Cardiac muscle cell (in vitro differentiated cells and primary cell): ENCODE measurements around the gene NR2C2. TPM values are rescaled to one million over a fixed set of nuclear protein-coding genes. Genes with fewer than 3 reads are reported as not detected.
"Not testable (repeated sequence)": the region's sequence is repeated elsewhere in the genome, so short reads cannot be mapped to it uniquely, and the experiment has no call there.

Source experiments
- DNase-seq, 2 donors: peaks; one replicate each; pipeline versions ENCODE4 v3.0.0 to v3.0.0-alpha.2; 2010 to 2017; ENCODE audit warnings: low read depth in 1 of 2, low spot score in 1 of 2
- H3K27ac ChIP-seq: fragments of 200-600 bp; sonication (generic); 2 replicates; pipeline ENCODE4 v1.5.1; 2016
- H3K27me3 ChIP-seq: fragments of 200-600 bp; sonication (generic); 2 replicates; pipeline ENCODE4 v1.6.0; 2016; ENCODE audit warnings: control low read depth
- H3K36me3 ChIP-seq: fragments of 200-600 bp; sonication (generic); 2 replicates; pipeline ENCODE4 v1.5.1; 2016; ENCODE audit warnings: control low read depth
- H3K4me1 ChIP-seq: fragments of 200-600 bp; sonication (generic); 2 replicates; pipeline ENCODE4 v1.8.1; 2017; ENCODE audit warnings: low read depth, mild to moderate bottlenecking, mixed run types
- H3K4me3 ChIP-seq: fragments of 200-600 bp; sonication (generic); 2 replicates; pipeline ENCODE4 v1.5.1; 2016; ENCODE audit warnings: mild to moderate bottlenecking
- H3K9me3 ChIP-seq: fragments of 200-600 bp; sonication (generic); 2 replicates; pipeline ENCODE4 v1.5.1; 2017; ENCODE audit warnings: low read depth, mild to moderate bottlenecking, control low read depth
- polyA plus RNA-seq: library from polyadenylated mRNA; unstranded; fragments of >200 nt; fragmentation: Nextera tagmentation; extraction: Ambion mirVana; gene quantifications from 2 replicates; pipeline ENCODE4 v1.2.1, GENCODE V29; 2016
- total RNA-seq: library from RNA; depleted of rRNA; stranded (reverse); fragments of >200 nt; gene quantifications from 2 replicates; pipeline ENCODE4 v1.2.3, GENCODE V29; 2016
- TF ChIP-seq, protein P1 (sequence below): IDR thresholded peaks from 2 replicates; pipeline ENCODE4 v1.5.1; 2012; ENCODE audit warnings: low read depth, mild to moderate bottlenecking, low read length

The NR2C2 gene
- total RNA-seq (19.9 and 26.5 TPM in 2 replicates), polyA plus RNA-seq (16.2 and 29.6 TPM in 2 replicates)

- H3K36me3 ChIP-seq: peaks cover 14% of the 10 kb centered on the region
- peak within 1 kb of the TSS; percentile 53 for H3K4me3 ChIP-seq
- TF ChIP-seq, protein P1, sequence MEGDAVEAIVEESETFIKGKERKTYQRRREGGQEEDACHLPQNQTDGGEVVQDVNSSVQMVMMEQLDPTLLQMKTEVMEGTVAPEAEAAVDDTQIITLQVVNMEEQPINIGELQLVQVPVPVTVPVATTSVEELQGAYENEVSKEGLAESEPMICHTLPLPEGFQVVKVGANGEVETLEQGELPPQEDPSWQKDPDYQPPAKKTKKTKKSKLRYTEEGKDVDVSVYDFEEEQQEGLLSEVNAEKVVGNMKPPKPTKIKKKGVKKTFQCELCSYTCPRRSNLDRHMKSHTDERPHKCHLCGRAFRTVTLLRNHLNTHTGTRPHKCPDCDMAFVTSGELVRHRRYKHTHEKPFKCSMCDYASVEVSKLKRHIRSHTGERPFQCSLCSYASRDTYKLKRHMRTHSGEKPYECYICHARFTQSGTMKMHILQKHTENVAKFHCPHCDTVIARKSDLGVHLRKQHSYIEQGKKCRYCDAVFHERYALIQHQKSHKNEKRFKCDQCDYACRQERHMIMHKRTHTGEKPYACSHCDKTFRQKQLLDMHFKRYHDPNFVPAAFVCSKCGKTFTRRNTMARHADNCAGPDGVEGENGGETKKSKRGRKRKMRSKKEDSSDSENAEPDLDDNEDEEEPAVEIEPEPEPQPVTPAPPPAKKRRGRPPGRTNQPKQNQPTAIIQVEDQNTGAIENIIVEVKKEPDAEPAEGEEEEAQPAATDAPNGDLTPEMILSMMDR: no peak
- peak within 1 kb of the TSS; percentile 98 for H3K27ac ChIP-seq
- H3K4me1 ChIP-seq: peaks cover 16% of the 10 kb centered on the region
- no peaks in the 10 kb centered on the region for H3K27me3 ChIP-seq
- peak; percentile 84 to 87 for DNase-seq
- no peaks in the 10 kb centered on the region for H3K9me3 ChIP-seq
These were observed at the start of gene NR2C2 for GRCh38 chr3:14947100-14947885. NR2C2 (plus strand) TSS chr3:14947583; CDS start chr3:15003915, 56,332 bp downstream.

GRCh38 chr3:14898929-14899328, 48.5 kb upstream of the NR2C2 start:
- Histone ChIP-seq H3K27ac (no peak overlapping the region), H3K27me3 (no peaks in the 10 kb centered on the region), H3K9me3 (no peaks in the 10 kb centered on the region), H3K36me3 (no peaks in the 10 kb centered on the region), H3K4me3 (no peak overlapping the region), H3K4me1 (no peaks in the 10 kb centered on the region)
- TF ChIP-seq, protein P1: no peak
- no peak for DNase-seq

- Histone ChIP-seq H3K27me3 (no peaks in the 10 kb centered on the region), H3K36me3 (no peaks in the 10 kb centered on the region), H3K27ac (no peak overlapping the region), H3K4me1 (no peaks in the 10 kb centered on the region), H3K9me3 (no peaks in the 10 kb centered on the region), H3K4me3 (no peak overlapping the region)
- TF ChIP-seq, protein P1: no peak
- DNase-seq: no peak
These were observed 47.3 kb upstream of the NR2C2 start for GRCh38 chr3:14899993-14900618.

DNA sequence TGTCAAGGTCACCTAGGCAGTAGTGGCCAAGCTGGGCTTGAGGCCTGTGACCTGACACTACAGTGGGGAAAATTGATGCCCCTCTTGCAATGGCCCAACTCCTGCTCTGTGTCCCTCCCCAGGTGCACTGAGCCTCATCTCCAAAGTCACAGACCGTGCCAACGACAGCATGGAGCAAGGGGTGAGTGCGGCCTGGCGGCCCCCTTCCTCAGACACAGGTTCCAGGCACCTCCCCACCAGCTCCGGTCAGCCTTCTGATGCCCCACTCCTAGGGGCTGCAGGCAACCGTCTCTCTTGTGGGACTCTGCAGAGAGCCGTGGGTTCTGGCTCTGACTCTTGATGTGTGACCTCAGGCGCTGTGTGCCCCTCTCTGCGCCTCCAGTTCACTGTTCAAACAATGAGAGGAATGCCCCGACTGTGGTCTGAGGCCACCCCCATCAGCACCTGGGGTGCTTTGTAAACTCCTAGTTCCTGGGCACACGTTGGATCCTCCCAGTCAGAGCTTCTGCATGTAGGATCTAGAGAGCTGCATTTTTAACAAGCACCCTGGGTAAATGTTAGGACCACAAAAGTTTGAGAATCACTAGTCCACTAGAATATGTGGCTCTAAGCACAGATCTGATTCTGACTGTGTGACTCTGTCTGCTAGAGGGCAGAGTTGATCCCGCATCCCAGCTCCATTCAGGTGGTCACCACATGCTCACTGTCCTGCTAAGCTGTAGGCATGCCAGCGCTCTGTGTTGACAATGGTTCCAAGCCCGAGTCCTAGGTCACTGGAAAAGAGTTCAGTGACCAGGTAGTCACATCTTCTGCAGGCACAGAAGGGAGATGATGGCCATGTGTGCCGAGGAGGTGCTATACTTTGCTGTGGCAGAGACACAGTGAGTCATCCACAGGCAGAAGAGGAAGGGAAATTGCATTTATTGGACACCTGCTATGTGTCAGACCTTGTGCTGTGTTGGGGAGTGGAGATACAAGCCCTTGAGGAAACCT, 46.2 kb upstream of the NR2C2 start:
- no peaks in the 10 kb centered on the region for H3K4me1 ChIP-seq
- no peak overlapping the region for H3K27ac ChIP-seq
- no peaks in the 10 kb centered on the region for H3K9me3 ChIP-seq
- H3K36me3 ChIP-seq: no peaks in the 10 kb centered on the region
- TF ChIP-seq, protein P1: no peak
- H3K27me3 ChIP-seq: no peaks in the 10 kb centered on the region
- no peak for DNase-seq
- H3K4me3 ChIP-seq: no peak overlapping the region

DNA sequence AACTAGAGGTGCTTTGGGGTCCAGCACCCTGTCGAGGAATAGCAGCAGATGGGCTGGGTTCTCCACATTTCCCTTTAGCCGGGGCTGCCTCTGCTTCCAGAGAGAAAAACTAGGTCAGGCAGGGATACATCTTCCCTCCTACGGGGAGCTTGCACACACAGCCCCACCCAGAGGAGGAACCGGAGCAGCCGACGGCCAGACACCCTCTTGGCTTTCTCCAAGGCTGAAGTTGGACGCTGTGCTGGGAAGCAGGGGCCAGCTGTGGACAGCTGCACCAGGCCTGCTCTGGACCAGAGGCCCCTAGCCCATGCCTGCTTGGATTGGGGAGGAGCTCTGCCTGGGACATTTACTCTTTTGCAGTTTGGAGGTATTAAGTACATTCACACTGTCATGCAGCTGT, 44.7 kb upstream of the NR2C2 start:
- Histone ChIP-seq H3K27me3 (no peaks in the 10 kb centered on the region), H3K4me1 (no peaks in the 10 kb centered on the region), H3K27ac (no peak overlapping the region), H3K36me3 (no peaks in the 10 kb centered on the region), H3K9me3 (no peaks in the 10 kb centered on the region), H3K4me3 (no peak overlapping the region)
- TF ChIP-seq, protein P1: no peak
- DNase-seq: peak in 1 of 2 donors; percentile 11

- not testable (repeated sequence) for H3K4me1 ChIP-seq, H3K4me3 ChIP-seq, H3K9me3 ChIP-seq, H3K27me3 ChIP-seq, H3K27ac ChIP-seq, DNase-seq, H3K36me3 ChIP-seq
These were observed 43.9 kb upstream of the NR2C2 start for GRCh38 chr3:14903501-14903900.
